Body of pancreas (tissue), 4 donors: Measurements from ENCODE around the gene ATXN7. TPM values are rescaled to one million over a fixed set of nuclear protein-coding genes. Genes with fewer than 3 reads are reported as not detected.

Experiments
- ATAC-seq: fragments of 150-250 bp; one replicate; pipeline ENCODE4 v1.9.1; 2016
- DNase-seq, 4 donors: peaks; one replicate each; pipeline ENCODE4 v3.0.0-alpha.2; 2019
- H3K27ac ChIP-seq, 4 donors: fragments of 200-600 bp; sonication (generic); 1 replicate in 3 of 4; 2 replicates in 1 of 4; pipeline versions ENCODE4 v1.5.1 to v1.6.1; 2016 to 2019; ENCODE audit warnings: mild to moderate bottlenecking in 1 of 4, mixed read lengths in 1 of 4, moderate library complexity in 1 of 4
- H3K27me3 ChIP-seq, 2 donors: fragments of 200-600 bp; sonication (generic); one replicate each; pipeline ENCODE4 v1.6.0; 2016; ENCODE audit warnings: mild to moderate bottlenecking in 1 of 2
- H3K36me3 ChIP-seq, 2 donors: fragments of 200-600 bp; sonication (generic); replicated peaks in 1 of 2; 2 replicates each; pipeline ENCODE4 v1.5.1; 2016; ENCODE audit warnings: low read depth in 2 of 2; ENCODE audit not compliant: insufficient read depth in 1 of 2
- H3K4me1 ChIP-seq: fragments of 200-600 bp; sonication (generic); one replicate; pipeline ENCODE4 v1.6.0; 2016
- H3K4me3 ChIP-seq, 2 donors: fragments of 200-600 bp; sonication (generic); 1 replicate in 1 of 2; 2 replicates in 1 of 2; pipeline ENCODE4 v1.5.1; 2016 to 2019
- H3K9me3 ChIP-seq, 3 donors: fragments of 200-600 bp; sonication (generic); 1 replicate in 2 of 3; 2 replicates in 1 of 3; pipeline ENCODE4 v1.5.1; 2016
- POLR2A ChIP-seq, 3 donors: fragments of 450-650 bp; IDR thresholded peaks; one replicate each; pipeline ENCODE4 v1.6.1; 2016; ENCODE audit warnings: antibody characterized with exemption in 3 of 3, mild to moderate bottlenecking in 2 of 3
- WGBS, 2 donors: methylation state at CpG; one replicate each; pipeline ENCODE4 v1.1.5; 2017; 5-methylcytosine and 5-hydroxymethylcytosine counted together
- intact Hi-C: fragments of 100-400 bp; cut with DNase I; formaldehyde crosslinking; loops from one replicate; pipeline ENCODE4 v1.15.1; 2023
- total RNA-seq, 2 donors: library from RNA; depleted of rRNA; stranded (reverse); fragments of >200 nt; gene quantifications; one replicate each; pipeline ENCODE4 v1.1.0, GENCODE V29; 2016
- TF ChIP-seq, protein P1 (sequence below), 7 experiments: fragments of 450-650 bp in 4 of 7; fragments of 200-600 bp in 3 of 7; sonication (generic) in 3 of 7; IDR thresholded peaks; one replicate each; pipeline ENCODE4 v1.5.1; 2016 to 2019; ENCODE audit warnings: antibody characterized with exemption in 7 of 7

The ATXN7 gene
- total RNA-seq, 2 donors from 2014 or later: 36.3 to 43.8 TPM

DNA sequence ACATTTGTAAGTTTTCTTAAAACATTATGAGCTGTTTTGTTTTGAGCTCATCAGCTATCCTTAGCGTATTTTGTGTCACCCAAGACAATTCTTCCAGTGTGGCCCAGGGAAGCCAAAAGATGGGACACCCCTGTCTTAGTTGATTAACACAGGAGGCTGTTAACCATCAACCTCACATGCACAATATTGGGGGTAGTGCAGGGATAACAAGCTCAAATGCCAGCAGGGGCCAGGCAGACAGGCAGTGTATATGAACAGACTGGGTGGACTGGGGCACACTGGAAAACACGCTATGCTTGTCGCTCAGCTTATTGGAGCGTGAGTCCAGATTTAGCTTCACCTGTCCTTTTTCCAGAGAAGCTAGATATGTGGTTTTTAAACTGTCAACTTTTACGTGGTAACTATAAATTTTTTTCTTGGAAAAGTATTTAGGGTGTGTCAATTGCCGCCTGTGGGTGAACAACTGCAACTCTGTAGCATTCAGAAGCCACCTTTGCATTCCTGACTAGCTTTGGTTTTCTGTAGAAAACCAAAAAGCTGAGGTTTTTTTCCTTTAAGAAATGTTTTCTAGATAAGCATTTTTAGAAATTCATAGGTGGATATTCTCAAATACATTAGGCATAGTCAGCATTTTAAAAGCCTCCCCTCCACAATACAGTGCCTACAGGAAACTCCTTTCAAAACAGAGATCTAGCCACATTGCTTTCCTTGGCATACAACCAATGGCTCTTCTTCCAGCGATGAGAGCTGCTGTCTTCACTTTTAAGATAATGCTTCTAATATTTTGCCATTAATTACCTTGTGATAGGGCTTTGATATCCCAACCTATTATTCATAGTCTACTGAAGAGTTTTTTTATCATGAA lies 145.1 kb downstream of the ATXN7 start:
- ATAC-seq: no peak
- Histone ChIP-seq H3K27me3 (no peaks in the 10 kb centered on the region), H3K4me1 (peaks cover 99% of the 10 kb centered on the region), H3K9me3 (peaks cover 0 to 1% (median 0%) of the 10 kb centered on the region in 3 donors), H3K36me3 (peaks cover 0 to 30% of the 10 kb centered on the region in 2 donors), H3K27ac (peak overlapping the region; percentile 23 to 87 (median 68)), H3K4me3 (no peak overlapping the region)
- no peak for TF ChIP-seq POLR2A (IDR thresholded peaks at IDR 0.05)
- TF ChIP-seq, protein P1, sequence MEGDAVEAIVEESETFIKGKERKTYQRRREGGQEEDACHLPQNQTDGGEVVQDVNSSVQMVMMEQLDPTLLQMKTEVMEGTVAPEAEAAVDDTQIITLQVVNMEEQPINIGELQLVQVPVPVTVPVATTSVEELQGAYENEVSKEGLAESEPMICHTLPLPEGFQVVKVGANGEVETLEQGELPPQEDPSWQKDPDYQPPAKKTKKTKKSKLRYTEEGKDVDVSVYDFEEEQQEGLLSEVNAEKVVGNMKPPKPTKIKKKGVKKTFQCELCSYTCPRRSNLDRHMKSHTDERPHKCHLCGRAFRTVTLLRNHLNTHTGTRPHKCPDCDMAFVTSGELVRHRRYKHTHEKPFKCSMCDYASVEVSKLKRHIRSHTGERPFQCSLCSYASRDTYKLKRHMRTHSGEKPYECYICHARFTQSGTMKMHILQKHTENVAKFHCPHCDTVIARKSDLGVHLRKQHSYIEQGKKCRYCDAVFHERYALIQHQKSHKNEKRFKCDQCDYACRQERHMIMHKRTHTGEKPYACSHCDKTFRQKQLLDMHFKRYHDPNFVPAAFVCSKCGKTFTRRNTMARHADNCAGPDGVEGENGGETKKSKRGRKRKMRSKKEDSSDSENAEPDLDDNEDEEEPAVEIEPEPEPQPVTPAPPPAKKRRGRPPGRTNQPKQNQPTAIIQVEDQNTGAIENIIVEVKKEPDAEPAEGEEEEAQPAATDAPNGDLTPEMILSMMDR (IDR thresholded peaks at IDR 0.05): no peak
- intact Hi-C loops: no loop called here
- no peak for DNase-seq
- WGBS, 2 donors: 50 to 65% methylated on average over 7 of the region's 7 CpGs

DNA sequence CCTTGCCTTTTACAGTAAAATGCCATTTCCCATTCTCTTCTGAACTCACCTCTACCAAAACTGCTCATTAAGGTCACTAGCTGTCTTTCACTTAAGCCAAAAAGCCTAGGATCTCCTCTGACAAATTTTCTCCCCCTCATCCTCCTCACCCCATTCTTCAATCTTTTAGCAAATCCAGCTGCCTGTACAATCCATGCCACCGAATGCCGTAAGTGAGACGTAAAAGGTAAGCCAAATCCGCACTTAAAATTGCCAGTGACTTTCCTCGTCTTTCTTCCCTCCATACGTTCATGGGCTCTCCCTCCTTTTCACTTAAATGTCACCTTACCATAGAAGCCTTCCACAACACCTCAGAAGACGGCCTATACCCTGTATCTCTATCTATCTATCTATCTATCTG lies 145.9 kb downstream of the ATXN7 start:
- H3K36me3 ChIP-seq: peaks cover 0 to 33% of the 10 kb centered on the region in 2 donors
- H3K27ac ChIP-seq: peak overlapping the region; percentile 33 to 87 (median 68)
- H3K4me3 ChIP-seq: no peak overlapping the region

DNA sequence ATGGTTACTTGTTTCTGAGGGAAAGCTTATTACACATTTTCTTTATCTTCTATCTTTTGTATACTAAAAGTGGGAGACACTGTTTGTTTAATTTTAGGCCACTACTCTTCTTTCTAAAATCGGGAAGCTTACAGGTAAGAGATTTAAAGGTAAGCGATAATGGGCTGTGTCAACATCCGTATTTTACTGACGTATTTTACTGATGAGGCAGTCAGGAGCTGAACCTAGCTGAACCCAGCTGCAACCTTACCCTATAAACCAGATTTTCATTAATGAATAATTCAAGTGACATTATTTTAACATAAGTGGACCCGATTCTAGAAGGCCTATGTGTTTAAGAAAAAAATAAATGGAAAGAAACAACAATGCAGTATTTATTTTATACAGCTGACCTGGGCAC lies 146.5 kb downstream of the ATXN7 start:
- DNase-seq: peak in 1 of 4 donors; percentile 58
- Histone ChIP-seq H3K4me3 (no peak overlapping the region), H3K4me1 (peaks cover 99% of the 10 kb centered on the region), H3K9me3 (no peaks in the 10 kb centered on the region), H3K27me3 (no peaks in the 10 kb centered on the region), H3K36me3 (peaks cover 0 to 33% of the 10 kb centered on the region in 2 donors), H3K27ac (peak overlapping the region; percentile 33 to 87 (median 68))
- TF ChIP-seq, protein P1 (IDR thresholded peaks at IDR 0.05): no peak
- TF ChIP-seq POLR2A (IDR thresholded peaks at IDR 0.05): no peak
- WGBS, 2 donors: 26 to 27% methylated on average over 5 of the region's 5 CpGs
- ATAC-seq: peak; percentile 34
- intact Hi-C loops: no loop called here

More for the DNA sequence above, 145.9 kb downstream of the ATXN7 start:
- TF ChIP-seq, protein P1 (IDR thresholded peaks at IDR 0.05): no peak
- no peak for TF ChIP-seq POLR2A (IDR thresholded peaks at IDR 0.05)
- 69 to 74% methylated on average over 7 of the region's 7 CpGs for WGBS, 2 donors
- no peaks in the 10 kb centered on the region for H3K27me3 ChIP-seq
- no peaks in the 10 kb centered on the region for H3K9me3 ChIP-seq
- DNase-seq (no peak), ATAC-seq (no peak)
- peaks cover 99% of the 10 kb centered on the region for H3K4me1 ChIP-seq
- intact Hi-C loops: no loop called here

DNA sequence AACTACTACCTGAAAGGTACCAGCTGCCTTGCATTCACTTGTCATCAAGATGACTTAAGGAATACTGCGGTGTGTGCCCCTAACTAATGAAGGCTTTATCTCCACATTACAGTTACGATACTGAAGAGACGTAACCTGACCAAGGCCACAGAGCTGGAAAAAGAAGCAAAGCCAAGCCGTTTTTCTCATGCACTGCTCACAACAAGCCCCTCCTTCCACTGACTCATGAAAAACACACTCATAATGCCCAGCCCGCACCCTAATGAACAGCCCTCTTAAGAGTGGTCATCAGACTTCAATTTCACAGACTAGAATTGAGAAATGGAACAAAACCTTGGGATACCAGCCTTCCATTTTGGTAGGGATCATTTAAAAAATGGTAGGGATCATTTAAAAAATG lies 148.0 kb downstream of the ATXN7 start:
- H3K36me3 ChIP-seq: peaks cover 0 to 33% of the 10 kb centered on the region in 2 donors
- no peak overlapping the region for H3K4me3 ChIP-seq
- DNase-seq: peak; percentile 64 to 91 (median 70)
- intact Hi-C loops: no loop called here
- TF ChIP-seq POLR2A (IDR thresholded peaks at IDR 0.05): peak in 2 of 3 donors; percentile 22 to 63
- TF ChIP-seq, protein P1 (IDR thresholded peaks at IDR 0.05): no peak
- no peaks in the 10 kb centered on the region for H3K27me3 ChIP-seq
- H3K27ac ChIP-seq: peak overlapping the region; percentile 35 to 87 (median 68)
- H3K4me1 ChIP-seq: peaks cover 97% of the 10 kb centered on the region
- no peaks in the 10 kb centered on the region for H3K9me3 ChIP-seq
- peak; percentile 83 for ATAC-seq
- WGBS, 2 donors: 30 to 32% methylated on average over 5 of the region's 5 CpGs
